SK-N-SH (cell line): ENCODE measurements around the gene C2orf49. TPM values are rescaled to one million over a fixed set of nuclear protein-coding genes. Genes with fewer than 3 reads are reported as not detected.

ENCODE experiments used
- CTCF ChIA-PET: fragments of 300-600, 350-600 bp; formaldehyde crosslinking; extraction: SDS; loops from one replicate; lab custom pipeline; 2021; lab: Yijun Ruan, JAX
- POLR2A ChIA-PET: fragments of 350-600 bp; sonication (Branson Sonifier 250); formaldehyde crosslinking; extraction: SDS; loops from one replicate; lab custom pipeline; 2020; ENCODE audit warnings: antibody characterized with exemption, inconsistent platforms; lab: Yijun Ruan, JAX
- DNase-seq: peaks from one replicate; pipeline ENCODE4 v3.0.0; 2012
- H2AFZ ChIP-seq: fragments of 200-600 bp; sonication (generic); 2 replicates; pipeline ENCODE4 v1.8.1; 2016; ENCODE audit warnings: antibody characterized with exemption, mild to moderate bottlenecking, low read depth
- H3F3A ChIP-seq: fragments of 200-600 bp; sonication (generic); replicated peaks from 2 replicates; pipeline ENCODE3; 2016; ENCODE audit warnings: antibody characterized with exemption, mild to moderate bottlenecking; ENCODE audit not compliant: insufficient read depth
- H3K27ac ChIP-seq, 2 experiments: fragments of 200-500 bp in 1 of 2; fragments of 200-600 bp in 1 of 2; sonication (Bioruptor generic) in 1 of 2; sonication (generic), shearing (Covaris generic) in 1 of 2; 2 replicates each; pipeline versions ENCODE4 v1.5.1 to v1.6.1; 2014 to 2016; ENCODE audit warnings: low read depth in 2 of 2, inconsistent platforms in 1 of 2, low read length in 1 of 2, mild to moderate bottlenecking in 1 of 2, mixed read lengths in 1 of 2
- H3K27me3 ChIP-seq: fragments of 200-600 bp; sonication (generic), shearing (Covaris generic); 2 replicates; pipeline ENCODE4 v1.6.1; 2016; ENCODE audit warnings: mixed run types; ENCODE audit not compliant: insufficient read depth
- H3K36me3 ChIP-seq, 2 experiments: fragments of 200-500 bp in 1 of 2; fragments of 200-600 bp in 1 of 2; sonication (Bioruptor generic) in 1 of 2; sonication (generic) in 1 of 2; replicated peaks in 1 of 2; 2 replicates each; pipeline versions ENCODE3 to v1.5.1; 2014 to 2016; ENCODE audit warnings: low read length in 1 of 2, mild to moderate bottlenecking in 1 of 2; ENCODE audit not compliant: insufficient read depth in 2 of 2, control insufficient read depth in 1 of 2
- H3K4me1 ChIP-seq, 2 experiments: fragments of 200-500 bp in 1 of 2; fragments of 200-600 bp in 1 of 2; sonication (Bioruptor generic) in 1 of 2; sonication (generic), shearing (Covaris generic) in 1 of 2; 2 replicates each; pipeline versions ENCODE4 v1.5.1 to v1.6.1; 2014 to 2016; ENCODE audit warnings: low read depth in 1 of 2, low read length in 1 of 2, mixed run types in 1 of 2; ENCODE audit not compliant: insufficient read depth in 2 of 2, control insufficient read depth in 1 of 2
- H3K4me2 ChIP-seq: fragments of 200-600 bp; sonication (generic), shearing (Covaris generic); 2 replicates; pipeline ENCODE4 v1.6.1; 2017; ENCODE audit warnings: mixed run types
- H3K4me3 ChIP-seq, 2 experiments: fragments of 200-500 bp in 1 of 2; fragments of 200-600 bp in 1 of 2; sonication (Bioruptor generic) in 1 of 2; sonication (generic), shearing (Covaris generic) in 1 of 2; 2 replicates each; pipeline versions ENCODE4 v1.5.1 to v1.8.1; 2014 to 2016; ENCODE audit warnings: low read depth in 2 of 2, inconsistent platforms in 1 of 2, low read length in 1 of 2, mild to moderate bottlenecking in 1 of 2, mixed read lengths in 1 of 2, moderate library complexity in 1 of 2
- H3K79me2 ChIP-seq: fragments of 200-600 bp; sonication (generic); 2 replicates; pipeline ENCODE4 v1.8.1; 2017; ENCODE audit warnings: mild to moderate bottlenecking; ENCODE audit not compliant: insufficient read depth
- H3K9ac ChIP-seq: fragments of 200-600 bp; sonication (generic); 2 replicates; pipeline ENCODE4 v1.6.1; 2017; ENCODE audit warnings: mixed run types
- H3K9me2 ChIP-seq: fragments of 200-600 bp; sonication (generic); 2 replicates; pipeline ENCODE4 v1.6.1; 2017; ENCODE audit warnings: mixed run types
- H3K9me3 ChIP-seq: fragments of 200-600 bp; sonication (generic); 2 replicates; pipeline ENCODE4 v1.6.1; 2017; ENCODE audit warnings: mixed run types, mild to moderate bottlenecking, moderate library complexity
- H4K20me1 ChIP-seq: fragments of 200-600 bp; sonication (generic); 2 replicates; pipeline ENCODE4 v1.6.1; 2017; ENCODE audit warnings: mild to moderate bottlenecking, mixed run types; ENCODE audit not compliant: insufficient read depth
- CHD2 ChIP-seq: fragments of 150-350 bp; IDR thresholded peaks from 2 replicates; pipeline ENCODE4 v1.6.1; 2018; ENCODE audit warnings: low read length; ENCODE audit not compliant: partially characterized antibody
- CTCF ChIP-seq: fragments of 200-600 bp; sonication (generic); IDR thresholded peaks from 2 replicates; pipeline ENCODE4 v1.6.1; 2017; ENCODE audit warnings: antibody characterized with exemption, mild to moderate bottlenecking, moderate library complexity
- FOXJ3 ChIP-seq: sonication (generic); formaldehyde crosslinking; IDR thresholded peaks from 2 replicates; pipeline ENCODE4 v1.5.1; 2020; ENCODE audit warnings: mild to moderate bottlenecking, missing genetic modification reagents
- GABPA ChIP-seq: IDR thresholded peaks from 2 replicates; pipeline ENCODE4 v1.4.0; 2012; ENCODE audit warnings: low read depth, mild to moderate bottlenecking
- GATA2 ChIP-seq: sonication (generic); formaldehyde crosslinking; IDR thresholded peaks from 2 replicates; pipeline ENCODE4 v1.5.0; 2020; ENCODE audit warnings: mild to moderate bottlenecking, missing genetic modification reagents
- IRF3 ChIP-seq: fragments of 150-350 bp; IDR thresholded peaks from 2 replicates; pipeline ENCODE4 v1.6.1; 2016; ENCODE audit warnings: mild to moderate bottlenecking, low read depth, low read length
- JUND ChIP-seq: IDR thresholded peaks from 2 replicates; pipeline ENCODE4 v1.4.0; 2012
- MAX ChIP-seq: IDR thresholded peaks from 2 replicates; pipeline ENCODE4 v1.4.0; 2012; ENCODE audit warnings: low read depth
- MEF2A ChIP-seq: IDR thresholded peaks from 2 replicates; pipeline ENCODE4 v1.4.0; 2012; ENCODE audit warnings: low read depth, borderline replicate concordance
- NFIC ChIP-seq: IDR thresholded peaks from 2 replicates; pipeline ENCODE4 v1.4.0; 2012; ENCODE audit warnings: borderline replicate concordance
- RAD21 ChIP-seq: IDR thresholded peaks from 2 replicates; pipeline ENCODE4 v1.6.1; 2012; ENCODE audit warnings: mild to moderate bottlenecking, low read length
- RCOR1 ChIP-seq: fragments of 150-350 bp; IDR thresholded peaks from 2 replicates; pipeline ENCODE4 v1.6.1; 2017; ENCODE audit warnings: antibody characterized with exemption, low read length
- SIN3A ChIP-seq: IDR thresholded peaks from 2 replicates; pipeline ENCODE4 v1.6.1; 2012; ENCODE audit warnings: low read depth, mild to moderate bottlenecking, low read length, moderate library complexity, borderline replicate concordance
- SMC3 ChIP-seq: IDR thresholded peaks from 2 replicates; pipeline ENCODE4 v1.6.1; 2012; ENCODE audit warnings: low read depth, low read length, improper control_type of control experiment
- TAF1 ChIP-seq: IDR thresholded peaks from 2 replicates; pipeline ENCODE4 v1.6.1; 2012; ENCODE audit warnings: low read depth, mild to moderate bottlenecking, low read length, moderate library complexity, borderline replicate concordance
- TEAD4 ChIP-seq: IDR thresholded peaks from 2 replicates; pipeline ENCODE4 v1.4.0; 2012; ENCODE audit warnings: mild to moderate bottlenecking, borderline replicate concordance; ENCODE audit not compliant: insufficient read depth
- USF2 ChIP-seq: fragments of 150-350 bp; IDR thresholded peaks from 2 replicates; pipeline ENCODE4 v1.6.1; 2017; ENCODE audit warnings: antibody characterized with exemption, low read length, low read depth, borderline replicate concordance
- WGBS: methylation state at CpG from one replicate; pipeline ENCODE4 v1.1.6; 2017; ENCODE audit warnings: low lambda C conversion rate; 5-methylcytosine and 5-hydroxymethylcytosine counted together
- polyA plus RNA-seq, 3 experiments: library from polyadenylated mRNA; depleted of rRNA; stranded (reverse); fragments of >200 nt; gene quantifications; 2 replicates each; pipeline ENCODE4 v1.2.3, GENCODE V29; 2012
- TF ChIP-seq, protein P1 (sequence below): IDR thresholded peaks from 2 replicates; pipeline ENCODE4 v1.4.0; 2012; ENCODE audit warnings: low read depth, borderline replicate concordance

Gene C2orf49
- polyA plus RNA-seq, 1 of the 3 experiments (the other 2 are of a cell fraction) = 7.6 TPM

- TF ChIP-seq SIN3A (peak; percentile 25; the same call in 1 of the 2 replicates), FOXJ3 (CRISPR knock-in tag) (no peak), GABPA (peak; percentile 83), RCOR1 (no peak), TAF1 (peak; percentile 72), JUND (no peak), GATA2 (CRISPR knock-in tag) (no peak), MEF2A (no peak), MAX (peak; percentile 73), NFIC (no peak), TEAD4 (no peak), IRF3 (no peak), CHD2 (peak; percentile 61)
Observed at GRCh38 chr2:105337122-105338019, at the start of gene C2orf49 (continued).

DNA sequence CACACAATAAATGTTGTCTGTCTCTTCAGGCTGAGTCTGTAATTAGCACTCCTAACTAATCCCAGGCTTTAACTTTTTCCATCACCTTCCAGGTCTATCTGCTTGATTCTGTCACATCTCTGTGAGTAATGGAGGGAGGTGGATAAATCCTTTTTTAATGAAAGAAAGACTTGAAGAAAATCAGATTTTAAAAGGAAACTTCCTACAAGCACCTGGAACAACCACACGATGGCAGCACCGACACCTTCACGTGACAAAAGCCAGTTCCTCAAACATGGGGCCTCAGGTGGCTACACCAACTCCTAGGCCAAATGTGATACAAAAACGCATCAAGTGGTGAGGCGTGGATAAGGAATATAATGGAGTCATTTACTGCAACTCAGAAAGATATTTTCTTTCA, 49.6 kb upstream of the C2orf49 start:
- Histone ChIP-seq H3K9ac (no peak overlapping the region), H3K27ac (no peak overlapping the region), H3K4me3 (no peak overlapping the region), H2AFZ (no peak overlapping the region), H3K79me2 (no peaks in the 10 kb centered on the region), H3K4me2 (no peak overlapping the region), H3K4me1 (no peaks in the 10 kb centered on the region), H4K20me1 (no peaks in the 10 kb centered on the region), H3K36me3 (peaks cover 13 to 65% of the 10 kb centered on the region in 2 experiments), H3F3A (no peaks in the 10 kb centered on the region), H3K9me2 (no peaks in the 10 kb centered on the region), H3K9me3 (no peaks in the 10 kb centered on the region), H3K27me3 (no peaks in the 10 kb centered on the region)
- ChIA-PET POLR2A (no interaction called here), CTCF (interaction anchor here (0.6 to 1.8 kb wide), 9 partner anchors 9 to 190 kb away, joined by 3 to 5 read pairs (median 3); no protein-coding TSS in a partner anchor)
- TF ChIP-seq, protein P1, sequence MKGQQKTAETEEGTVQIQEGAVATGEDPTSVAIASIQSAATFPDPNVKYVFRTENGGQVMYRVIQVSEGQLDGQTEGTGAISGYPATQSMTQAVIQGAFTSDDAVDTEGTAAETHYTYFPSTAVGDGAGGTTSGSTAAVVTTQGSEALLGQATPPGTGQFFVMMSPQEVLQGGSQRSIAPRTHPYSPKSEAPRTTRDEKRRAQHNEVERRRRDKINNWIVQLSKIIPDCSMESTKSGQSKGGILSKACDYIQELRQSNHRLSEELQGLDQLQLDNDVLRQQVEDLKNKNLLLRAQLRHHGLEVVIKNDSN = peak; percentile 47; the same call in 1 of the 2 replicates
- TF ChIP-seq USF2 = no peak
- TF ChIP-seq SMC3 = peak; percentile 26; the same call in 1 of the 2 replicates
- peak; percentile 60 for TF ChIP-seq CTCF
- TF ChIP-seq CHD2 = no peak
- TF ChIP-seq RAD21 = peak; percentile 39
- peak; percentile 33 for DNase-seq
- 73% methylated on average over 5 of the region's 5 CpGs for WGBS
